ENCODE results near the gene XYLT1.

XYLT1 gene

GRCh38 chr16:17229131-17229530 is 241.6 kb downstream of the XYLT1 start:
- no peaks in the 10 kb centered on the region for H3K9me3 Mint-ChIP-seq
- peaks cover 32 to 70% of the 10 kb centered on the region in 2 donors for H3K4me1 Mint-ChIP-seq
- H3K27me3 Mint-ChIP-seq = no peaks in the 10 kb centered on the region
- no peak for ATAC-seq (replicated peaks)
- H3K4me3 Mint-ChIP-seq = no peak overlapping the region
- H3K36me3 Mint-ChIP-seq = peaks cover 53 to 68% of the 10 kb centered on the region in 2 donors
- no peak for DNase-seq
- H3K27ac Mint-ChIP-seq = no peak overlapping the region

DNA sequence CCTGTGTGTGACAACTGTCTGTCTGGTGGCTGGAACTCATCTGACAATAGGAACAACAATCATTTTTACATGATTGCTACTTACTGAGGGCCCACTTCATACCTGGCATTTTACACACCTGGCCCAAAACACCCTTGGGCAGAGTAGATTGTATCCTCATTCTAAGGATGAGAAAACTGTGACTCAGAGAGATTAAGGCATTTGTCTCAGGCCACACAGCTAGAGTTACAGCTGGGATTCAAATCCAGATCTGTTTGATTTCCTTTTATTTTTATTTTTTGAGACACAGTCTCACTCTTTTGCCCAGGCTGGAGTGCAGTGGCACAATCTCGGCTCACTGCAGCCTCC is 242.1 kb downstream of the XYLT1 start:
- Mint-ChIP-seq H3K27ac (no peak overlapping the region), H3K27me3 (no peaks in the 10 kb centered on the region), H3K9me3 (no peaks in the 10 kb centered on the region), H3K4me1 (peaks cover 33 to 71% of the 10 kb centered on the region in 2 donors), H3K36me3 (peaks cover 53 to 70% of the 10 kb centered on the region in 2 donors), H3K4me3 (no peak overlapping the region)
- DNase-seq (no peak), ATAC-seq (replicated peaks) (no peak)

DNA sequence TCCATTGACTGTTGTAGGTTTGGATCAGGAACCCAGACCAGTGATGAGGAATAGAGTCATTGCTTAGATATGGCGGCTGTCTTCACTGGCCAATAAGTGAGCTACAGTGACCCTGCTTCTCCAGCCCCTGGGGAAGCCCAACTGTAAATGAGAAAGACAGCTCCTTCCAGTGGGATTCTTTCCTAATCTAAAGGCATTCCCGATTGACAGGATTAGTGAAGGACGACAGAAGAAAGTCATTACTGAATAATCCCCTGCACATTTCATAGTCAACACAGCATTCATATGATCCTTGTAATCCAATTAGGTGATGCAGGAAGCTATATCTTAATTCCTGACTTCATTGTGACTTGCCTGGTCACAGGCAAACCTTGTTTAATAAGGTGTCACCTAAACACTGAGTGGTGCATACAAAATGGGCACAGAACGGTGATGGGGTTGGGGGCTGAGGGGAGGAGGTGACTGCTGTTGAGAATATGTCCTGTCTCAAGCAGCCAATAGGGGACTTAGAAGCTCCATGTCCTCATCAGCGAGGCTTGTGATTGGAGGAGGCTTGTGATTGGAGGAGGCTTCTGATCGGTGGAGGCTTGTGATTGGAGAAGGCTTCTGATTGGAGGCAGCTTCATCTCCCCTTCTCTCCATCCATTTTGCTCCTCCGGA is 242.6 kb downstream of the XYLT1 start:
- Mint-ChIP-seq H3K36me3 (peaks cover 52 to 73% of the 10 kb centered on the region in 2 donors), H3K4me3 (no peak overlapping the region), H3K4me1 (peaks cover 37 to 71% of the 10 kb centered on the region in 2 donors), H3K27me3 (no peaks in the 10 kb centered on the region), H3K9me3 (peaks cover 0 to 4% of the 10 kb centered on the region in 2 donors), H3K27ac (no peak overlapping the region)
- DNase-seq = no peak
- no peak for ATAC-seq (replicated peaks)

- H3K4me1 Mint-ChIP-seq = peaks cover 33 to 71% of the 10 kb centered on the region in 2 donors
- peak overlapping the region; percentile 10 for H3K27ac Mint-ChIP-seq
- peaks cover 0 to 4% of the 10 kb centered on the region in 2 donors for H3K9me3 Mint-ChIP-seq
- peaks cover 47 to 69% of the 10 kb centered on the region in 2 donors for H3K36me3 Mint-ChIP-seq
- ATAC-seq (replicated peaks) = no peak
- no peak overlapping the region for H3K4me3 Mint-ChIP-seq
- no peak for DNase-seq
- no peaks in the 10 kb centered on the region for H3K27me3 Mint-ChIP-seq
These were observed 243.5 kb downstream of the XYLT1 start for GRCh38 chr16:17227278-17227677.

DNA sequence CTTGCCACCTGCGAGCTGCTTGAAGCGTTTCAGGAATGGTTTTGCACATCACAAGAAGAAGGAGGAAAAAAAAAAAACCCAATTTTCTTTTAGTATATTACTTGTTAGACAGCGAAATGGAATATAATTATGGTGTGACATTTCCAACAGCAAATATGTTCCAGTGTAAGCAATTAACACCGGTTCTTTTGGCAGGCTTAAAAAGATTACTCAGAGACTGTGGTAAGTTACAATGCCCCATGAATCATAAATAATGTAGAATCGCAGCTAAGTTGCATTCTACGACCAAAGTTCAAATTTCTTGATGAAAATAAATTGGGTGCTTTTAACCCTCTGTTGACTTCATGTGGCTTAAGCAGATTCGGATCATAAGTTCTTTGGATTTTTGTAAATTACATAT is 245.2 kb downstream of the XYLT1 start:
- Mint-ChIP-seq H3K36me3 (peaks cover 50 to 70% of the 10 kb centered on the region in 2 donors), H3K27ac (no peak overlapping the region), H3K4me1 (peaks cover 37 to 78% of the 10 kb centered on the region in 2 donors), H3K4me3 (no peak overlapping the region), H3K27me3 (no peaks in the 10 kb centered on the region), H3K9me3 (peaks cover 0 to 4% of the 10 kb centered on the region in 2 donors)
- no peak for DNase-seq
- ATAC-seq (replicated peaks) = no peak

DNA sequence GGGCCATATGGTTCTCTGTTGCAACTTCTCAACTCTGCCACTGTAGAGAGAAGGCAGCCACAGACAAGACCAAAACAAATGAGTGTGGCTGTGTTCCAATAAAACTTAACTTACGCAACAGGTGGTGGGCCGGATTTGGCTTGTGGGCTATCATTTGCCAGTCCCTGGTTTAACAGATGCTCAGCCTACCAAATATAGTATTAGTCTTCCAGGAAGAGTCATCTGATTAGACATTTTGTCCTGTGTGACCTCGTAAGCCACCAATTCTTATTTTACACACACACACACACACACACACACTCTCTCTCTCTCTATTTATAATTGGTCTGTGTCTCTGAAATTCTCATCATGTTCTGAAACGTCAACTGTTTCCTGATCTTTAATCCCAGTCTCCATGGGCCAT is 245.9 kb downstream of the XYLT1 start:
- peak overlapping the region in 1 of 2 donors; percentile 31 for H3K4me3 Mint-ChIP-seq

DNA sequence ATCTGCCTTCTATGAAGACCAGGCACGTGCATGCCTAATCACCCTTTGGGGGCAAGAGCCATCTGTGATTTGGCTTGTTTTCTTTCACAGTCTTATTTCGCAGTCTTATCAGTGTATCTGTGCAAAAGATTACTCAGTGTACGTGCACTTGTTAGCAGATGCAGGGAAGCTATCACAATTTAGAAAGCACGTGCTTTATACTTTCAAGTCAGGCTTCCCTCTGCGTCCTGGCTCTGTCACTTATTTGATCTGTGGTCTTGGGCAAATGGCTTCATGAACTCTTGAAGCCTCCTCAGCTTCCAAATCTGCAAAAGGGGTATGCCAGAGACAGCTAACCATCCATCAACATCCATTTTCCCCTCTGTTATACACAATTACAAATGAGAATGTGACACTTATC is 246.4 kb downstream of the XYLT1 start:
- H3K36me3 Mint-ChIP-seq = peaks cover 46 to 67% of the 10 kb centered on the region in 2 donors
- H3K27me3 Mint-ChIP-seq = no peaks in the 10 kb centered on the region
- H3K9me3 Mint-ChIP-seq = peaks cover 0 to 4% of the 10 kb centered on the region in 2 donors
- ATAC-seq (replicated peaks) (no peak), DNase-seq (no peak)
- H3K4me3 Mint-ChIP-seq = no peak overlapping the region
- H3K27ac Mint-ChIP-seq = no peak overlapping the region
- peaks cover 32 to 83% of the 10 kb centered on the region in 2 donors for H3K4me1 Mint-ChIP-seq

More for the DNA sequence above, 245.9 kb downstream of the XYLT1 start:
- Mint-ChIP-seq H3K9me3 (peaks cover 0 to 4% of the 10 kb centered on the region in 2 donors), H3K27ac (no peak overlapping the region), H3K36me3 (peaks cover 46 to 66% of the 10 kb centered on the region in 2 donors), H3K27me3 (no peaks in the 10 kb centered on the region), H3K4me1 (peaks cover 32 to 78% of the 10 kb centered on the region in 2 donors)
- ATAC-seq (replicated peaks) (peak; percentile 46 to 67), DNase-seq (peak; percentile 5)

- H3K9me3 Mint-ChIP-seq = peaks cover 0 to 4% of the 10 kb centered on the region in 2 donors
- peaks cover 34 to 85% of the 10 kb centered on the region in 2 donors for H3K4me1 Mint-ChIP-seq
- no peak for DNase-seq
- no peaks in the 10 kb centered on the region for H3K27me3 Mint-ChIP-seq
- no peak overlapping the region for H3K27ac Mint-ChIP-seq
- ATAC-seq (replicated peaks) = no peak
- peaks cover 44 to 66% of the 10 kb centered on the region in 2 donors for H3K36me3 Mint-ChIP-seq
- no peak overlapping the region for H3K4me3 Mint-ChIP-seq
These were observed 247.2 kb downstream of the XYLT1 start for GRCh38 chr16:17223576-17223975.

DNA sequence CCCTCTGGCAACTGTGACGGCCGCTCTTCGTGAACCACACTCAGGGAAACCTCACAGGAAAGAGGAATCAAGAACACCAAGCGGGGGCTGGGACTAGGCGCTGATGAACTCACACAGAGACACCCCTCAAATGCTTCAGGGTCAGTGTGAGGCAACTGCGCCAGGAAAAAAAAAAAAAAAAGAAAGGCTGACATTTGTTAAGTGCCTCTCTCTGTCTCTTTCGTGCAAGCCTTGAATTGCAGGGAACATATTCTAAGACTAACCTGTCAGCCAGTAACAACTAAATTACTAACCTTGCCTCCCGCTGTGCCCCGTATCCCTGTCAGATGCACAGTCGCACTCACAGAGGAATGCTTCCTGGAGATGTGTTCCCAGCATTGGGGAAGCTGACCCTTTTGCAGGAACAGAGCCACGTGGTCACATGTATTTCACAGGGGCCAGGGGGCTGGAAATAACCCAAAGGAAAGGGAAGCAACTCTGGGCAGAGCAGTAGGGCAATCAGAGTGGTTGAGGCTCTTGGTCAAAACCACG is 247.8 kb downstream of the XYLT1 start:
- ATAC-seq (replicated peaks) (peak; percentile 25 to 31), DNase-seq (no peak)
- Mint-ChIP-seq H3K27ac (no peak overlapping the region), H3K4me1 (peaks cover 38 to 79% of the 10 kb centered on the region in 2 donors), H3K4me3 (peak overlapping the region in 1 of 2 donors; percentile 17), H3K9me3 (peaks cover 0 to 4% of the 10 kb centered on the region in 2 donors), H3K27me3 (no peaks in the 10 kb centered on the region), H3K36me3 (peaks cover 45 to 66% of the 10 kb centered on the region in 2 donors)

DNA sequence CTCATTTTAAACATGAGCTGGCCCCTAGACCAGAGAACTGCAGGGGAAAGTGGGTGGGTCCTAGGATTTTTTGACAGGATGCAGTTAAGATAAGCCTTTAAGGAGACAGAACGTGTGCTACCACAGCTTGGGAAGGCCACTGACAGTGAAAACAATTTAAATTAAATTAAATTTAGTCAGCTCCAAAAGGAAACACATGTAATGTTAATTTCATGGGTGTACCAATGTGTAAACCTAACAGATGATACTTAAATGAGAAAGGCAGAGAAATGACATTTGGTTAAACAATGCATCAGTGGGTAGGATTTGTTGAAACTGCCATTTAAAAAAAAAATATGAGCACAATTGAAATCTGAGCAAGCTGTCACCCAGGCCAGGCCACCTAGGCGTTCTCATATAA is 250.8 kb downstream of the XYLT1 start:
- Mint-ChIP-seq H3K27ac (no peak overlapping the region), H3K27me3 (no peaks in the 10 kb centered on the region), H3K9me3 (peaks cover 0 to 4% of the 10 kb centered on the region in 2 donors), H3K4me1 (peaks cover 32 to 59% of the 10 kb centered on the region in 2 donors), H3K4me3 (no peak overlapping the region), H3K36me3 (peaks cover 47 to 66% of the 10 kb centered on the region in 2 donors)
- no peak for ATAC-seq (replicated peaks)
- no peak for DNase-seq

GRCh38 chr16:17215936-17216335 is 254.8 kb downstream of the XYLT1 start:
- DNase-seq (no peak), ATAC-seq (replicated peaks) (no peak)
- Mint-ChIP-seq H3K27ac (no peak overlapping the region), H3K27me3 (no peaks in the 10 kb centered on the region), H3K9me3 (peaks cover 0 to 3% of the 10 kb centered on the region in 2 donors), H3K4me1 (peaks cover 24 to 55% of the 10 kb centered on the region in 2 donors), H3K36me3 (peaks cover 48 to 57% of the 10 kb centered on the region in 2 donors), H3K4me3 (no peak overlapping the region)

DNA sequence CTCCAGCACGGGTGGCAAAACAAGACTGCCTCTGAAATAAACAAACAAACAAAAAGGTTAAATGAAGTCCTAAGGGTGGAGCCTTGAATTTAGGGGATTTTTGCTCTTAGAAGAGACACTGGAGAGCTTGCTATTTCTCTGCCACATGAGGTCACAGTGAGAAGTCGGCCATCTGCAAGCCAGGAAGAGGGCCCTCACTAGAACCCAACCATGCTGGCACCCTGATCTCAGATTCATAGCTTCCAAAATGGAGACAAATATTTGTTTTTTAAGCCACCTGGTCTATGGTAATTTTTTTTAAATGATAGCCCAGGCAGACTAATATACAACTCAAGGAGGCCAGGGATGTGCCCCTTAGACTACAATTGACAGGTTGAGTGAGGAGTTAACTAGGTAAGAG is 255.5 kb downstream of the XYLT1 start:
- no peak for ATAC-seq (replicated peaks)
- H3K27me3 Mint-ChIP-seq = no peaks in the 10 kb centered on the region
- no peak for DNase-seq
- H3K4me1 Mint-ChIP-seq = peaks cover 22 to 54% of the 10 kb centered on the region in 2 donors
- H3K9me3 Mint-ChIP-seq = peaks cover 0 to 3% of the 10 kb centered on the region in 2 donors
- peaks cover 46 to 52% of the 10 kb centered on the region in 2 donors for H3K36me3 Mint-ChIP-seq
- H3K4me3 Mint-ChIP-seq = no peak overlapping the region
- no peak overlapping the region for H3K27ac Mint-ChIP-seq

DNA sequence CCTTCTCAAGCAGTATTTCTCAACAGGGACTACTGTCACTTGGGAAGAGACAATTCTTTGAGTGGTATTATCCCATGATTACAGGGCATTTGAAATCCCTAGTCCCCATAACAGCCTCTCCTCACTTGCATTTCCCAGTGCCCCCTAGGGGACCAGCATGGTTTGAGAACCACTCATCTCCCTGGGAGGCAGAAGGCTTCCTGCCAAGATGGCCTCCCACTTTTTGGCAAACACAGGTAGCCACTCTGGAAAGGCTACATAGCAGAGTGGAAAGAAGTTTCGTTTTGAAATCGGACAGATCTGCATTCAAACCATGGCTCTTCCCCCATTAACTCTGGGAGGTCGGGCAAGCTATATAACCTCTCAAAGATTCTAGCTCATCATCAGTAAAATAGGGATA is 256.8 kb downstream of the XYLT1 start:
- H3K9me3 Mint-ChIP-seq = peaks cover 0 to 3% of the 10 kb centered on the region in 2 donors
- H3K27ac Mint-ChIP-seq = no peak overlapping the region
- peaks cover 22 to 47% of the 10 kb centered on the region in 2 donors for H3K4me1 Mint-ChIP-seq
- H3K4me3 Mint-ChIP-seq = no peak overlapping the region
- peaks cover 47 to 49% of the 10 kb centered on the region in 2 donors for H3K36me3 Mint-ChIP-seq
- DNase-seq (no peak), ATAC-seq (replicated peaks) (no peak)
- no peaks in the 10 kb centered on the region for H3K27me3 Mint-ChIP-seq

GRCh38 chr16:17213025-17213424 is 257.7 kb downstream of the XYLT1 start:
- DNase-seq (no peak), ATAC-seq (replicated peaks) (no peak)
- peaks cover 18 to 48% of the 10 kb centered on the region in 2 donors for H3K4me1 Mint-ChIP-seq
- peaks cover 39 to 42% of the 10 kb centered on the region in 2 donors for H3K36me3 Mint-ChIP-seq
- no peak overlapping the region for H3K27ac Mint-ChIP-seq
- H3K4me3 Mint-ChIP-seq = no peak overlapping the region
- no peaks in the 10 kb centered on the region for H3K27me3 Mint-ChIP-seq
- peaks cover 0 to 3% of the 10 kb centered on the region in 2 donors for H3K9me3 Mint-ChIP-seq

GRCh38 chr16:17212606-17213005 is 258.2 kb downstream of the XYLT1 start:
- Mint-ChIP-seq H3K9me3 (peaks cover 0 to 3% of the 10 kb centered on the region in 2 donors), H3K27me3 (no peaks in the 10 kb centered on the region), H3K4me3 (no peak overlapping the region), H3K4me1 (peaks cover 16 to 48% of the 10 kb centered on the region in 2 donors), H3K36me3 (peaks cover 37 to 39% of the 10 kb centered on the region in 2 donors), H3K27ac (peak overlapping the region; percentile 70)
- DNase-seq = no peak
- ATAC-seq (replicated peaks) = no peak
